Brain microvascular endothelial cell (primary cell): ENCODE data around the gene WDFY1.

Source experiments
- DNase-seq: peaks from one replicate; pipeline ENCODE4 v3.0.0-alpha.2; 2020
- H3K27ac ChIP-seq: fragments of 250-450 bp; sonication (Bioruptor Pico); 2 replicates; pipeline ENCODE4 v1.5.1; 2020; ENCODE audit warnings: mild to moderate bottlenecking, moderate library complexity
- H3K27me3 ChIP-seq: fragments of 250-450 bp; sonication (Bioruptor Pico); replicated peaks from 2 replicates; pipeline ENCODE4 v1.5.1; 2020; ENCODE audit warnings: mild to moderate bottlenecking
- H3K36me3 ChIP-seq: fragments of 250-450 bp; sonication (Bioruptor Pico); replicated peaks from 2 replicates; pipeline ENCODE4 v1.5.1; 2020; ENCODE audit warnings: mild to moderate bottlenecking
- H3K4me3 ChIP-seq: 2 replicates; pipeline ENCODE4 v1.5.1; 2011; ENCODE audit warnings: low read depth, mild to moderate bottlenecking, control low read depth, low read length, moderate library complexity
- in situ Hi-C: cut with HindIII; loops from 2 replicates; pipeline ENCODE4 v1.10.0; 2017; ENCODE audit warnings: low sequenced_read_pairs, low pct_ligation_motif_present
- TF ChIP-seq, protein P1 (sequence below): IDR thresholded peaks from 2 replicates; pipeline ENCODE4 v1.5.1; 2011; ENCODE audit warnings: low read depth, mild to moderate bottlenecking, moderate library complexity, low read length, control low read depth, inconsistent platforms; ENCODE audit errors: missing control alignments

WDFY1 gene

DNA sequence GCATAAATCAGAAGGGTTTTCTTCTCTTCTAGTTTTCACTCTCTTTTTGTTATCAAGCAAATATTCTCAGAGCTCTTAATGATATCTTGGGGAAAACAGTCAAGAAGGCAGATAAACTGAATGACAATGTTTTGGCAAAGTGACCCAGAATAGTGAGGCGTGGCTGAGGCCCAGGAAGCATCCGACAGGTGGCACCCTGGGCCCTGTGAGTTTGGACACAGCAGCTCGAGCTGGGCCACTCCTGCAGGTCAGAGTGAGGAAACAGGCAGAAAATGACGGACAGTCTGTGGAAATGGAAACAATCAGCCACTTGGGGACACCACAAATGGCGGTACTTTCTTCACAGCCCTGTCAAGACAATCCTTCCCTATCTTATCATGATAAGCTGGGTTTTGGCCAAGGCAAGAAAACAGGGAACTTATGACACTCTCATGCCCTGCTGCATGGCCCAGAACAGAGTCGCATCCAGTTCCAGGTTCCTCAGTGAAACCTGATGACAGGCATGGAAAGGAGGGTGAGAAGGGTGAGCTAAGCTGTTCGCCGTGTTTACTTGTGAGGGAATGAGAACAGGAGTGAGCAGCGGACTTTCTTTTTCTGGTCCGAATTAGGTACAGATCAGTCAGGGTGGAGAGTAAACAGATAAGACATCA is 44.2 kb upstream of the WDFY1 start:
- TF ChIP-seq, protein P1, sequence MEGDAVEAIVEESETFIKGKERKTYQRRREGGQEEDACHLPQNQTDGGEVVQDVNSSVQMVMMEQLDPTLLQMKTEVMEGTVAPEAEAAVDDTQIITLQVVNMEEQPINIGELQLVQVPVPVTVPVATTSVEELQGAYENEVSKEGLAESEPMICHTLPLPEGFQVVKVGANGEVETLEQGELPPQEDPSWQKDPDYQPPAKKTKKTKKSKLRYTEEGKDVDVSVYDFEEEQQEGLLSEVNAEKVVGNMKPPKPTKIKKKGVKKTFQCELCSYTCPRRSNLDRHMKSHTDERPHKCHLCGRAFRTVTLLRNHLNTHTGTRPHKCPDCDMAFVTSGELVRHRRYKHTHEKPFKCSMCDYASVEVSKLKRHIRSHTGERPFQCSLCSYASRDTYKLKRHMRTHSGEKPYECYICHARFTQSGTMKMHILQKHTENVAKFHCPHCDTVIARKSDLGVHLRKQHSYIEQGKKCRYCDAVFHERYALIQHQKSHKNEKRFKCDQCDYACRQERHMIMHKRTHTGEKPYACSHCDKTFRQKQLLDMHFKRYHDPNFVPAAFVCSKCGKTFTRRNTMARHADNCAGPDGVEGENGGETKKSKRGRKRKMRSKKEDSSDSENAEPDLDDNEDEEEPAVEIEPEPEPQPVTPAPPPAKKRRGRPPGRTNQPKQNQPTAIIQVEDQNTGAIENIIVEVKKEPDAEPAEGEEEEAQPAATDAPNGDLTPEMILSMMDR, result no peak
- Histone ChIP-seq H3K27ac (no peak overlapping the region), H3K27me3 (no peaks in the 10 kb centered on the region), H3K36me3 (peaks cover 12% of the 10 kb centered on the region), H3K4me3 (no peak overlapping the region)
- in situ Hi-C loops, result loop anchor here (25.0 kb wide), 1 partner anchor 298 kb away; no protein-coding TSS in a partner anchor
- no peak for DNase-seq

DNA sequence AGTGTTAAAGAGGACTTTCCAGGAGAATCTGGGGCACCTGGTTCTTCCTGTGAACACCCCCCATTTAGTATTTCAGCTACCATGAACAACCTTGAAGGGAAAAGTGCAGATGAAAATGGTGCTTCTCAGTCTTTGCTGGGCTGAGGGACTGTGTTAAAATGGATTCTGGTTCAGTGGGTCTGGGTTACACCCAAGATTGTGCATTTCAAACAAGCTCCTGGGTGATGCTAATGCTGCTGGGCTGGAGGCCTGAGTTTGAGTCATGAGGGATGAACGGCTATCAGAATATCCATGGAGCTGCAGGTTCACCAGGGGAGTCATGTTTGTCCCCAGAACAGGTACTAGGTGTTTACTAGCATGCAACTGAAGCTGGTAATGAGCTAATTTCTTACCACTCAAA is 36.1 kb upstream of the WDFY1 start:
- in situ Hi-C loops, result loop anchor here (25.0 kb wide), 1 partner anchor 306 kb away; no protein-coding TSS in a partner anchor
- TF ChIP-seq, protein P1, result no peak
- no peak for DNase-seq
- Histone ChIP-seq H3K27ac (no peak overlapping the region), H3K4me3 (no peak overlapping the region), H3K27me3 (no peaks in the 10 kb centered on the region), H3K36me3 (peaks cover 18% of the 10 kb centered on the region)

DNA sequence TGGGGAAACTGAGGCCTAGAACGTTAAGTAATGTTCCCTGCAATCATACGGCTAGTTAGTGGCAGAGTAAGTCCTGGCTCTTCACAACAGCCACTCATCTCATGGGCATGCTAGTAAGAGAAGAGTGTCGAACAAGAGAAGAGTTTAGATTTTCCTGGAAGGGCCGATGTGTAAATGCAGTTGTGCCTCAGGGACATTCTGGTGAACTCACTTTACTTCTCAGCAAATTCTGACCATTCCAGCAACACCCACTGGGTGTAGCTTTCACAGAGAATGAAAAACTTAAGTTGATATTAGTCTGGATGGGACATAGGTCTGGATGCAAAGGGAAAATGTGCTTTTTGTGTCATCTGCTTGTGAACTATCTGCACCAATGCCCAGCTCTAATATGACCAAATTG is 35.7 kb upstream of the WDFY1 start:
- no peak for DNase-seq
- Histone ChIP-seq H3K27ac (no peak overlapping the region), H3K4me3 (no peak overlapping the region), H3K36me3 (peaks cover 18% of the 10 kb centered on the region), H3K27me3 (no peaks in the 10 kb centered on the region)
- in situ Hi-C loops, result loop anchor here (25.0 kb wide), 1 partner anchor 306 kb away; no protein-coding TSS in a partner anchor
- TF ChIP-seq, protein P1, result no peak

DNA sequence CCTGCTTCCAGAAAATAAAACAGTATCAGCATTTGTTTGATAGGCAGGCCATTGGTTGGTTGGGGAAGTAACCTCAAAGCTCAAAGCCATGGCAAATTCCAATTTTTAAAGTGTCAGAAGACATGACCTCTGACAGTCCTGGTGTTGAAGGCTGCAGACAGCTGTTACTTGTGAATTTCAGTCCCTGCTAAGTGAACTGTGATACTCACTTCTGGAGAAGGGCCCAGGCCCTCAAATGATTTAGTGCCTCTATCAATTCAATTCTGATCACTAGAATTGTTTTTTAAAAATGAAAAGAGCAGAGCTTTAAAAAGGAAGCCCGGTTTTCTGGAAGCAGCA is 35.2 kb upstream of the WDFY1 start:
- in situ Hi-C loops, result loop anchor here (25.0 kb wide), 1 partner anchor 307 kb away; no protein-coding TSS in a partner anchor
- DNase-seq, result no peak
- TF ChIP-seq, protein P1, result no peak

DNA sequence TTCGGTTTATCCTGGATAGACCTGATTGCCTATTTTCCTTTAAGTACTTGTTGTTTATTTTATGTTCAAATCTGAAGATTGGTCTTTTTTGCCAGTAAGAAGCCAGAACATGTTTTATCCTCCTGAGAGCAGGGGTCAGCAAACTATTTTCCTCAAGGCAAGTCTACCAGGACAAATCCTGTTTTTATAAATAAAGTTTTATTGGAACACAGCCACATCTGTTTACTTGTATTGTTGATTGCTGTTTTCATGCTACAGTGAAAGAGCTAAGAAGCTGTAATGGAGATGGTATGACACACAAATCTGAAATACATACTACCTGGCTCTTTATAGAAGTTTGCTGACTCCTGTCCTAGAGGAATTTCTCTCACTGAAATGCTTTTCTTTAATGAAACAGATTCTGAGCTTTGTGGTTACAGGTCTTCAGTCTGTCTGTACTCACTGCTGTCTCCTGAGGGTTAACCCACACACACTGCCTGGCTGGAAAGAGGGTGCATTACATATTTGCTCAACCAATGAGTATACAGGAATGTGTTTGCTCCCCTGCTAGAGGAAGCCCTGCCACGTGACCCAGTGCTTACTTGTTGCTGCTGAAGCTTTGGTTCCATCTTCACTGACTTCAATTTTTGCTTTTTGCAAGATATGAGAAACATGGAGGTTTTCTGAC is 34.7 kb upstream of the WDFY1 start:
- in situ Hi-C loops, result loop anchor here (25.0 kb wide), 1 partner anchor 307 kb away; no protein-coding TSS in a partner anchor
- Histone ChIP-seq H3K4me3 (no peak overlapping the region), H3K27ac (no peak overlapping the region), H3K36me3 (peaks cover 21% of the 10 kb centered on the region), H3K27me3 (no peaks in the 10 kb centered on the region)
- DNase-seq, result peak; percentile 10
- TF ChIP-seq, protein P1, result no peak

More for the DNA sequence above, 35.2 kb upstream of the WDFY1 start:
- H3K36me3 ChIP-seq, result peaks cover 21% of the 10 kb centered on the region
- H3K27me3 ChIP-seq, result no peaks in the 10 kb centered on the region
- H3K27ac ChIP-seq, result no peak overlapping the region
- H3K4me3 ChIP-seq, result no peak overlapping the region
